ENCODE measurements around the gene ZNF773. TPM values are rescaled to one million over a fixed set of nuclear protein-coding genes. Genes with fewer than 3 reads are reported as not detected.

Gene ZNF773
- total RNA-seq = 6.4 and 11.6 TPM in 2 replicates

GRCh38 chr19:57499680-57500395, at the start of gene ZNF773:
ZNF773 (plus strand) TSS chr19:57499938; CDS start chr19:57500081, 143 bp downstream.

DNA sequence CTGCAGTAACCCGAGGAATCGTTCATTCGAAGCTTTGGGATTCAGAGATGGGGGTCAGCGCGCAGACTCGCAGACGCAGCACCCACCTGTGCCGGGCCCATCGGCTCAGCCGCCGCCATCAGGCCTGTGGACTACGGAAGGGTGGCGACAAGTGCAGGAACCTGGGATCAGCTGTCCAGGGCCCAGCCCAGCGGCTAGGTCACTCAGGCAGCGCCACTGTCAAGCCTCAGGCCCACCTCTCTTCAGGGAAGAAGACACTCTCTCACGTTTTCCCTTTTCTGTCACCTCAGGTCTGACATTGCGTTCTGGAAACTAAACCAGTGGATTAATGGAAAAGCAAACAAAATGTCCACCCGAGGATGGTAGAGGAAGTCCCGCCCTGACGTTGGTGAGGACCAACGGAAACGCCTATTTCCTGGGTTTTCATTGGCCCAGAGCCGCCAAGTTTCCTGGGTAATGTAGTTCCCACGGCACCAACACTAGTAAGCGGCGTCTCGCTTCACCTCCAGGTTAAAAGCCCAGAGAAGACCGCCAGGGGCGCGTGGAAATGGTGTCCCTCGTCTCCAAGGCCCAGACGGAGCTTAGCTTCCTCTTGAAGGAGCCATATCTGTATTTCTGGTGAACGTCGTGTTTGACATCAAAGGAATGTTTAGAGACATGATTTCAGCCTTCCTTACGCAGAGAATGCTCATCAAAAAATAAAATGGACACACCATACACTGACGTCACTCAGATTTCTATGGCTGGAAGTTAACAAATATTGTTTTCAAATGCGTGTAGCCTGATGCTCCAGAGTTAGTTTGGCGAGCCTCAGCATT, 22.3 kb upstream of the ZNF773 start, which contains the start of gene ZNF772:
Gene ZNF772, minus strand, starts transcription at position 376 of the 818 bp plus-strand sequence. Its CDS starts 257 bp downstream, at position 119.

DNA sequence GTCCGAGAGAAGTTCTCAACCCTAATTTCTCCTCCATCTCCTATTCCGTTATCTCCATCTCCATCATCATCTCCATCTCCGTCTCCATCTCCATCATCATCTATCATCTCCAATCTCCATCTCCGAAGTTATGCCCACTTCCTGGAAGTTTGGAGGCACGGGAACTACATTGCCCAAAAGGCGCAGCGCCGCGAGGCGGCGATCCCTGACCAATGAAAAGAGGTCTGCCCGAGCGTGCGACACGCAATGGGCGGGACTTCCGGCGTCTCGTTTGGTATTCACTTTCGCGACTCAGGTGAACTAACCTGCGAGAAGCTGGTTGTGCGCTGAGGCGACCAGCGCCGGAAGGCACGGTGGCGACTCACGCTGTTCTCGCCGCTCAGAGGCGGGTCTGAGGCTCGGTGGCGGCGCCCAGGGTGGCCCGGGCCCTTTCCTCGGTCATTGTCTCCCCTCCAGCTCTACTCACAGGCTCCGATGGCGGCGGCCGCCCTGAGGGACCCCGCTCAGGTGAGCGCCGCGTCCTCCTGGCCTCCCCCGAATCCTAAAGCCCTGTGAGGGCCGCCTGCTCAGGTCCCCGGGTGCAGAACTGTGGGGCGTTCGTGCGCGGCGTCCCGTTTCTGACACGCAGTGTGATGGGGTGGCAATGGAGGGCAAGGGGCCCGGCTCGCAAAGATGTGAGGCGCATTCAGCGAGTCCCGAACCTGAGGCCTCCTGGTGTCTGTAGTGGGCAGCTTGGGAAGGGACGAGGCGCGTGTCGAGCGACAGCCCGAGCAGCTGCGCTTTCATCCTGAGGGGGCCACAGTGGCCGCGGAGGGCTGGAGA, 12.1 kb upstream of the ZNF773 start, which contains the start of gene ZNF419:
Gene ZNF419, plus strand, starts transcription at position 274 of the 822 bp plus-strand sequence. Its CDS starts 201 bp downstream, at position 475.

DNA sequence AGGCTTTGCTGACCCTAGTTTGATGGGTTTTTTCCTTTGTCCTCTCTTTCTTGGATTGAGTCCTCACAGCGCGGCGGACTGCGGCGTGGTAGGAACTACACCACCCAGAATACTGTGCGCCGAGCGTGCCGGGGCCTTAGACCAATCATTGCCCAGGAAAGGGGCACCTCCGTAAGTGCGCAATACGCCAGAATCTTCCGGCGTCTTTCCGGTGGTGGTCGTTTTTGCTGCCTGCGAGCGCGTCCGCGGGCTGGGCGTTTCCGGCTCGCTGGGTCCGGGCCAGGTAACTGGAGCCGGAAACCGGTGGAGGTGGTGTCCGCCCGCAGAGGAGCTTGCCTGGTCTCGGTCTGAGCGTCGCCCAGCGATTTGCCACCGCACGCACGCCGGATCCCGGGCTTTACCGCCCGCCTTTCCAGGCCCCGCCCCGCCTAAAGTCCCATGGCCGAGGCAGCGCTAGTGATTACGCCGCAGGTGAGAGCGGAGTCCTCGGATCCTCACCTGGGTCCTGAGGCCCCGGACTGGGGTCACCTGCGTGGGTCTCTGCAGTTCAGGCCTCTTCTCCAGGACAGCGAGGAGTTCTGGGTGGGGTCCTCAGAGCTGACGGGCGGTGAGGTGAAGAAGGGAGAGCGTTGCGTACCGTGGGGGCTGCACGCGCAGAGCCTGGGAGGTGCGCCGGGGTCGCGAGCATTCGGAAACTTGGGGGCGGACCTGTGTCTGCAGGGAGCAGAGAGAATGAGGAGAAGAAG, 27.6 kb downstream of the ZNF773 start, which contains the start of gene ZNF549:
Gene ZNF549, plus strand, starts transcription at position 221 of the 746 bp plus-strand sequence. Its CDS starts 218 bp downstream, at position 439.

Other genes with a start within 250 kb of the ZNF773 start
- 15.8 and 29.0 TPM in 2 replicates for gene ZNF460, start 219.5 kb upstream of the ZNF773 start, total RNA-seq
- gene ZNF543, start 179.5 kb upstream of the ZNF773 start, total RNA-seq = 4.4 and 4.7 TPM in 2 replicates
- 5.0 and 5.9 TPM in 2 replicates for gene ZNF304, start 148.7 kb upstream of the ZNF773 start, total RNA-seq
- gene TRAPPC2B, start 136.4 kb upstream of the ZNF773 start, total RNA-seq = 18.6 and 29.0 TPM in 2 replicates
- gene ZNF547, start 136.4 kb upstream of the ZNF773 start, total RNA-seq = 0.62 and 1.5 TPM in 2 replicates
- 3.2 and 8.4 TPM in 2 replicates for gene ZNF548, start 110.1 kb upstream of the ZNF773 start, total RNA-seq
- 1.9 and 3.3 TPM in 2 replicates for gene ZNF17, start 88.8 kb upstream of the ZNF773 start, total RNA-seq
- gene ZNF749, start 64.6 kb upstream of the ZNF773 start, total RNA-seq = 5.0 and 8.7 TPM in 2 replicates
- gene VN1R1, start 42.8 kb upstream of the ZNF773 start, total RNA-seq = 0.49 TPM in 1 of 2 replicates, not detected in the other
- 7.7 and 8.0 TPM in 2 replicates for gene ZNF772, start 22.4 kb upstream of the ZNF773 start, total RNA-seq
- 8.1 and 10.0 TPM in 2 replicates for gene ZNF419, start 12.2 kb upstream of the ZNF773 start, total RNA-seq
- 3.5 and 4.7 TPM in 2 replicates for gene ZNF549, start 27.4 kb downstream of the ZNF773 start, total RNA-seq
- 3.5 and 5.5 TPM in 2 replicates for gene ZNF550, start 59.9 kb downstream of the ZNF773 start, total RNA-seq
- 2.2 and 3.0 TPM in 2 replicates for gene ZNF416, start 79.0 kb downstream of the ZNF773 start, total RNA-seq
- gene ZIK1, start 84.2 kb downstream of the ZNF773 start, total RNA-seq = 2.3 and 5.9 TPM in 2 replicates
- gene ZNF530, start 99.9 kb downstream of the ZNF773 start, total RNA-seq = 1.6 and 2.3 TPM in 2 replicates
- 11.1 and 17.4 TPM in 2 replicates for gene ZNF134, start 114.3 kb downstream of the ZNF773 start, total RNA-seq
- gene ZNF211, start 133.2 kb downstream of the ZNF773 start, total RNA-seq = 4.6 and 5.2 TPM in 2 replicates
- gene ZSCAN4, start 169.0 kb downstream of the ZNF773 start, total RNA-seq = not detected in 2 replicates
- 3.6 and 5.9 TPM in 2 replicates for gene ZNF551, start 182.0 kb downstream of the ZNF773 start, total RNA-seq
- 1.0 and 2.0 TPM in 2 replicates for gene ZNF154, start 209.3 kb downstream of the ZNF773 start, total RNA-seq
- gene ZNF671, start 227.7 kb downstream of the ZNF773 start, total RNA-seq = 3.6 and 4.5 TPM in 2 replicates
- gene ZNF776, start 246.9 kb downstream of the ZNF773 start, total RNA-seq = 5.6 and 6.0 TPM in 2 replicates